Stimulated activated CD8-positive, alpha-beta memory T cell treated with anti-CD3 and anti-CD28 coated beads, Interleukin-7, amount 100 ng/mL, for 1 hour (primary cell): ENCODE data around the gene ADH1C.
"Not testable (repeated sequence)": the region's sequence is repeated elsewhere in the genome, so short reads cannot be mapped to it uniquely, and the experiment has no call there.

Experiments used
- DNase-seq, 2 donors: peaks; one replicate each; pipeline ENCODE4 v3.0.0-alpha.2; 2020; ENCODE audit warnings: low read depth in 2 of 2

ADH1C gene

GRCh38 chr4:99357948-99358347 lies 5.4 kb upstream of the ADH1C start:
- DNase-seq: no peak

- no peak for DNase-seq
Measured at GRCh38 chr4:99356992-99357391, 4.4 kb upstream of the ADH1C start.

GRCh38 chr4:99356149-99356548 lies 3.6 kb upstream of the ADH1C start:
- not testable (repeated sequence) for DNase-seq

- no peak for DNase-seq
Measured at GRCh38 chr4:99351487-99351886, 1.1 kb downstream of the ADH1C start.

- DNase-seq: no peak
Measured at GRCh38 chr4:99349338-99349737, 3.2 kb downstream of the ADH1C start.

GRCh38 chr4:99342624-99343023 lies 9.9 kb downstream of the ADH1C start:
- not testable (repeated sequence) for DNase-seq

GRCh38 chr4:99341426-99341825 lies 11.1 kb downstream of the ADH1C start:
- DNase-seq: no peak

- DNase-seq: no peak
Measured at GRCh38 chr4:99339172-99339571, 13.4 kb downstream of the ADH1C start.

- no peak for DNase-seq
Measured at GRCh38 chr4:99336553-99336952, 16.0 kb downstream of the ADH1C start.

- DNase-seq: no peak
Measured at GRCh38 chr4:99334880-99335279, 17.7 kb downstream of the ADH1C start.

- DNase-seq: no peak
Measured at GRCh38 chr4:99330648-99331047, 21.9 kb downstream of the ADH1C start.

- DNase-seq: no peak
Measured at GRCh38 chr4:99329876-99330275, 22.7 kb downstream of the ADH1C start.

GRCh38 chr4:99324979-99325378 lies 27.6 kb downstream of the ADH1C start:
- DNase-seq: no peak

- no peak for DNase-seq
Measured at GRCh38 chr4:99324361-99324760, 28.2 kb downstream of the ADH1C start.

GRCh38 chr4:99323756-99324155 lies 28.8 kb downstream of the ADH1C start:
- DNase-seq: no peak

- DNase-seq: no peak
Measured at GRCh38 chr4:99321241-99322191, 31.0 kb downstream of the ADH1C start, which contains the start of gene ADH1B. Gene ADH1B (minus strand): TSS chr4:99321401. CDS start chr4:99321331, 70 bp downstream.

- DNase-seq: not testable (repeated sequence)
Measured at GRCh38 chr4:99317811-99318210, 34.7 kb downstream of the ADH1C start.

- no peak for DNase-seq
Measured at GRCh38 chr4:99317354-99317753, 35.2 kb downstream of the ADH1C start.

- DNase-seq: no peak
Measured at GRCh38 chr4:99315839-99316238, 36.7 kb downstream of the ADH1C start.

GRCh38 chr4:99314211-99314610 lies 38.3 kb downstream of the ADH1C start:
- DNase-seq: no peak

- no peak for DNase-seq
Measured at GRCh38 chr4:99310389-99310788, 42.2 kb downstream of the ADH1C start.

- DNase-seq: no peak
Measured at GRCh38 chr4:99305638-99306400, 46.7 kb downstream of the ADH1C start.
